Measurements from ENCODE around the gene PTPRK. TPM values are rescaled to one million over a fixed set of nuclear protein-coding genes. Genes with fewer than 3 reads are reported as not detected.

PTPRK gene
- total RNA-seq, 4 donors from 2014 or later, result 26.7 to 47.5 (median 41.4) TPM

DNA sequence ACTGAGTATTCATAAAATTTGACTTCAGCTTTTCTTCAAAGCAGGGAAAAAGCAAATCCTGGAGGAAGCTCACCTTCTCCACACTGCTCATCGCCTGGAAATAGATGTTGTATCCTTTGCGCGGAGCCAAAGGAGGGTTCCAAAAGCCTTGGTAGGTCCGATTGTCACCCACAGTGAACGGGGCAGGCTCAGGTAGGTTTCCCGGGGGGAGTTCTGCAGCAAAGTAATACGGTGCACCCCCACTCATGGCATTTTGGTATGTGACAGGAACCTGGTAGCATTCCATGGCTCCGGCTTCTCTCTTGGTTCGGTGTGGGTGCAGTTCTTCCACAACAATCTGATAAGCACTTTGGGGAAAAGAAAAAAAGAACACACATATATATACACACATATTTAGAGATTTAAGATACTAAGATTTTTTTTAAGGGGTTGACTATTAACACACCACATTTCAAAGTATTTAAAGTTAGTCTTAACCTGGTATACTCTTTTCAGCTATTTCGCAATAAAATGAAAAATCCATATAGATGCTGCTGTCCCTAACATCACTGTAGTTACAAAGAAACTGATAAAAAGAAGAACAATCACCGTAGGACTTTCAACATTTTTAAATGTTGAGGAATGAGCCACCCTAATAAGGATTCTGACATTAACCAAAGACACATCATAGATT, 452.8 kb downstream of the PTPRK start:
- intact Hi-C loops (cut with DNase I; ENCODE audit: low total_unique reads), result no loop called here
- TF ChIP-seq, protein P1, sequence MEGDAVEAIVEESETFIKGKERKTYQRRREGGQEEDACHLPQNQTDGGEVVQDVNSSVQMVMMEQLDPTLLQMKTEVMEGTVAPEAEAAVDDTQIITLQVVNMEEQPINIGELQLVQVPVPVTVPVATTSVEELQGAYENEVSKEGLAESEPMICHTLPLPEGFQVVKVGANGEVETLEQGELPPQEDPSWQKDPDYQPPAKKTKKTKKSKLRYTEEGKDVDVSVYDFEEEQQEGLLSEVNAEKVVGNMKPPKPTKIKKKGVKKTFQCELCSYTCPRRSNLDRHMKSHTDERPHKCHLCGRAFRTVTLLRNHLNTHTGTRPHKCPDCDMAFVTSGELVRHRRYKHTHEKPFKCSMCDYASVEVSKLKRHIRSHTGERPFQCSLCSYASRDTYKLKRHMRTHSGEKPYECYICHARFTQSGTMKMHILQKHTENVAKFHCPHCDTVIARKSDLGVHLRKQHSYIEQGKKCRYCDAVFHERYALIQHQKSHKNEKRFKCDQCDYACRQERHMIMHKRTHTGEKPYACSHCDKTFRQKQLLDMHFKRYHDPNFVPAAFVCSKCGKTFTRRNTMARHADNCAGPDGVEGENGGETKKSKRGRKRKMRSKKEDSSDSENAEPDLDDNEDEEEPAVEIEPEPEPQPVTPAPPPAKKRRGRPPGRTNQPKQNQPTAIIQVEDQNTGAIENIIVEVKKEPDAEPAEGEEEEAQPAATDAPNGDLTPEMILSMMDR (IDR thresholded peaks at IDR 0.05), result no peak
- TF ChIP-seq POLR2A (IDR thresholded peaks at IDR 0.05), result no peak
- H3K4me3 ChIP-seq (ENCODE audit: low read depth, poor library complexity, severe bottlenecking), result no peak overlapping the region
- WGBS, 2 donors, result 94 to 97% methylated on average over 11 of the region's 11 CpGs
- no peak for DNase-seq (ENCODE audit: low spot score in 2 of 2)

DNA sequence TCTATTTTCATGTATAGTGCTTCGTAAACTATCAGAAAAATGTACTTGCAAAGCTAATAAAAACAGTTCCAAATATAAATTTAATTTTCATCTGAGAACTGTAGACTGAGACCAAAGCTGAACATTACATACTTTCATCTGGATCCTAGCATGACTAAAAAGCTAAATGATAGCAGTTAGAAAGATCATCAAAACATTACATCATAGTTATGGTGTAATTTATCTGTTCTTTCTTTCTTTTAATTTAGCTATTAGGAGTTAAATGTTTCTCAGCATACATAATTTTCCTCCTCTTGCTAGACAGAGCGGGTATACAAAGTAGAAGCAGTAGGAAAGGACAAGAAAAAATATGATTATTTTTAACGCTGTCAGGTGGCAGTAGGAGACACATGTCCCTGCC, 455.3 kb downstream of the PTPRK start:
- 96 to 97% methylated on average over 3 of the region's 3 CpGs for WGBS, 2 donors
- no peak overlapping the region for H3K4me3 ChIP-seq (ENCODE audit: low read depth, poor library complexity, severe bottlenecking)
- intact Hi-C loops (cut with DNase I; ENCODE audit: low total_unique reads), result no loop called here
- no peak for DNase-seq (ENCODE audit: low spot score in 2 of 2)
- TF ChIP-seq, protein P1 (IDR thresholded peaks at IDR 0.05), result no peak
- TF ChIP-seq POLR2A (IDR thresholded peaks at IDR 0.05), result no peak

DNA sequence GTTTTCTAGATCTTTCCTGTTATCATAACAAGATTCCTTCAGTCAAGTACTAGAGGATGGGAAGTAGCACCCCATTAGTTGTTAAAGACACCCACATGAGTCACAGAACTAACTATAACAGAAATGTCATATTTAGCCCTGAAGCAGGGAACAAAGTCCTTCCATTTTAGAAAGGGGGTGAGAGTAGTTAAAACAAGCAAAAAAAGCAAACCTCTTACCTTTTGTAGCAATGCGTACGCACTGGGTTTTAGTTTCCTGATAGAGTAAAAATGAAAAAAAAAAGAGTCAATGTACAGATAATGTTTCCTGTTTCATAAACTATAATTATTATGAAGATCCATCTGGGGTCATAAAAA, 455.9 kb downstream of the PTPRK start:
- TF ChIP-seq, protein P1 (IDR thresholded peaks at IDR 0.05), result no peak
- TF ChIP-seq POLR2A (IDR thresholded peaks at IDR 0.05), result no peak
- DNase-seq (ENCODE audit: low spot score in 2 of 2), result no peak
- intact Hi-C loops (cut with DNase I; ENCODE audit: low total_unique reads), result no loop called here
- WGBS, 2 donors, result 96 to 97% methylated on average over 2 of the region's 2 CpGs
- H3K4me3 ChIP-seq (ENCODE audit: low read depth, poor library complexity, severe bottlenecking), result no peak overlapping the region

DNA sequence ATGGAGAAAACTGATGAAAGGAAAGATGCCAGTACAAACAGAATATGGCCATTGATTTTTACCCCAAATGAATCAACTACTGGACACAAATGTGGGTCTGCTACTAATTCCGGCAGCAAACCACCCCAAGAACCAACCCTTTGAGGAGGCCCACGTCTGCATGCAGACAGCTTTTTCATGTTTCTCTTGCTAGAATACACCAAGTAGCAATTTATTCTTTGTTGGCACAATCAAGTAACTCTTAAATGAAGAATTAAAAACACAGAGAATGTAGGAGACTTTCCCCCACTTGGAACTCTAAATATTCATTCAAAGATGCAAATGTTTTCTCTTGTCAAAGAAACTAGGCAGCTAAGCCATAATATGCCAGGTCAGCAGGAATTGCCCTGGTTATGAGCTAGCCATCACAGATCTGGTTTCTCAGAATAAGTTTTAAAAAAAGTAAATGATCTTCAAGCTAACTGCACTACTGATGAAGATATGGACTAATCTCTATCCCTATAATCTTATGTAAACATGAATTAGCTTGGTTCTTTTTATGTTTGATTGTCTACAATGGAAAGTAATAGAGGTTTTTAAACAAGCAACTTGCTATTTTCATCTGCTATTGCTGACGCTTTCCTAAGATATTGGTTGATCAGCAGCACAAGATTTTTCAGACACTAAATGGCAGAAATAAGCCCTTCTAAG, 456.4 kb downstream of the PTPRK start:
- intact Hi-C loops (cut with DNase I; ENCODE audit: low total_unique reads), result no loop called here
- no peak overlapping the region for H3K4me3 ChIP-seq (ENCODE audit: low read depth, poor library complexity, severe bottlenecking)
- 89 to 94% methylated on average over 3 of the region's 3 CpGs for WGBS, 2 donors
- TF ChIP-seq POLR2A (IDR thresholded peaks at IDR 0.05), result no peak
- TF ChIP-seq, protein P1 (IDR thresholded peaks at IDR 0.05), result no peak
- DNase-seq (ENCODE audit: low spot score in 2 of 2), result no peak

DNA sequence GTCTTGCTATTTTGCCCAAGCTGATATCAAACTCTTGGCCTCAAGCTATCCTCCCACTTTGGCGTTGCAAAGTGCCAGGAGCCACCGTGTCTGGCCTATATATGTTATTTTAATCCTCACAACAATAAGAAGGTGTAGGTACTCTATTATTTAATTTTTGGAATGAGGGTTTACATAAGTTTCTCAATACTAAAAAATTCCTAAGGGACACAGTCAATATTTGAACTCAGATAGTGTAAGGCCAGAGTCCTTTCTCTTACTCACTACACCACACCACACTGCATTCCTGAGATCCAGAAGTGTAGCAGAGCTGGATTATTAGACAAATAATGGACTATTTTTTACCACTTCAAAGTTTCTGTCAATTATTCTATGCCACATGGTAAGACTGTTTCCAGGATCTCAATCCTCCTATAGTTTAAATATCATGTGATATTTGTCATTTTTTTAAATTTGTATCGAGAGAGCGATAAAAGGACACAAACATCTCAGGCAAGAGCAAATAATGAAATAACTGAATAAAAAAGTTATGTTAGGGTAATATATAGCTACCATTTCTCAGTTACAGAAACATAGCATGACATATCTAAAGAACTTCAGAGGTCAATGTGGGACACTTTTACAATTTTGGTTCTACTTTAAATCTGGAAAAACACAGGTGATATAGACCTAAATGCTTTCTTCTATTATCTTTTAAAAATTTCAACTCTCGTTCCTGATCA, 457.4 kb downstream of the PTPRK start:
- 95 to 96% methylated on average over 5 of the region's 5 CpGs for WGBS, 2 donors
- DNase-seq (ENCODE audit: low spot score in 2 of 2), result no peak
- no peak overlapping the region for H3K4me3 ChIP-seq (ENCODE audit: low read depth, poor library complexity, severe bottlenecking)
- intact Hi-C loops (cut with DNase I; ENCODE audit: low total_unique reads), result no loop called here
- no peak for TF ChIP-seq POLR2A (IDR thresholded peaks at IDR 0.05)
- TF ChIP-seq, protein P1 (IDR thresholded peaks at IDR 0.05), result no peak

Measured in lower leg skin (tissue), 4 donors.